ENCODE data around the gene GALNTL6.

The GALNTL6 gene

GRCh38 chr4:171812665-171813525, at the start of gene GALNTL6:
Gene GALNTL6 (plus strand): TSS chr4:171813404.
- DNase-seq: peak; percentile 69

- no peak for DNase-seq
Observed at GRCh38 chr4:171765514-171765913, 47.7 kb upstream of the GALNTL6 start.

DNA sequence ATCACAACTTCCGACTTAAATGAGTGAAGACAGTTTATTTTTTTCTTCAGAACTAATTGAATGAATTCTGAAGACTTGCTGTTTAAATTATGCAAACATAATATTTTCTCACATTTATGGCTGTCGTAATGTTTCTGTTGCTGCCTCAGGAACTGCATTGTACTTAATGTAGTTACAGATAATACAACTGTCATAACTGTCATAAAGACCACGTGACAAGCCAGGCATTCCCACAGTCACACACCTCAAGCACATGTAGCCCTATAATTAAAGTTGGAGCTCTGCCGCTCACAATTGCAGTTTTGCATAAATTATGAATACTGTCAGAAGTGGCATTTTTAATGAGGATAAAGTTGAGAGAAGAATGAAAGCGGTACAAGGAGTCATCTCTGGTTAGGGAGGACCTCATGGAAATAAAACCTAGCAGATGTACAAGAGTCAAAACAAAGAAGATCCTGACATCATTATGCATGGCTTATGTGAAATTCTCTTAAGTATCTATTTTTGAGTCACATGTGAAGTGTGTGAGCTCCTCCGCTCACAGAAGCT, 38.5 kb upstream of the GALNTL6 start:
- DNase-seq: no peak

GRCh38 chr4:171779301-171779700, 33.9 kb upstream of the GALNTL6 start:
- DNase-seq: no peak

- DNase-seq: no peak
Observed at GRCh38 chr4:171785388-171785787, 27.8 kb upstream of the GALNTL6 start.

GRCh38 chr4:171793723-171794122, 19.5 kb upstream of the GALNTL6 start:
- no peak for DNase-seq

- no peak for DNase-seq
Observed at GRCh38 chr4:171794528-171794927, 18.7 kb upstream of the GALNTL6 start.

GRCh38 chr4:171809854-171810253, 3.4 kb upstream of the GALNTL6 start:
- no peak for DNase-seq

DNA sequence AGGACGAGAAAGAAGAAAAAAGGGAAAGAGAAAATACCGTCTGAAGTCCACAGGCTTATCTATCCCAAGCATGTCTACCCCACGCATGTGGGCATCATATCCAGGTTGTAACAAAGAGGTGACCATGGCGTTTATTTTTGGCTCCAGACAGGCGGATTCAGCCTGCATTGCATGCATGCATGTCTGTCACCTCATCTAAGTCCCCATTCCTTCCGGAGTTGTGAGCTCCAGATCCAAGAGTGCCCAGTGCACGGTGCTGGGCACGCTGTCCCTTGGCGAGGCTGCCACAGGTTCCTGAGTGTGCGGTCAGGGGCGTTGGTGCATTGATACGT, 905 bp upstream of the GALNTL6 start:
- no peak for DNase-seq

DNA sequence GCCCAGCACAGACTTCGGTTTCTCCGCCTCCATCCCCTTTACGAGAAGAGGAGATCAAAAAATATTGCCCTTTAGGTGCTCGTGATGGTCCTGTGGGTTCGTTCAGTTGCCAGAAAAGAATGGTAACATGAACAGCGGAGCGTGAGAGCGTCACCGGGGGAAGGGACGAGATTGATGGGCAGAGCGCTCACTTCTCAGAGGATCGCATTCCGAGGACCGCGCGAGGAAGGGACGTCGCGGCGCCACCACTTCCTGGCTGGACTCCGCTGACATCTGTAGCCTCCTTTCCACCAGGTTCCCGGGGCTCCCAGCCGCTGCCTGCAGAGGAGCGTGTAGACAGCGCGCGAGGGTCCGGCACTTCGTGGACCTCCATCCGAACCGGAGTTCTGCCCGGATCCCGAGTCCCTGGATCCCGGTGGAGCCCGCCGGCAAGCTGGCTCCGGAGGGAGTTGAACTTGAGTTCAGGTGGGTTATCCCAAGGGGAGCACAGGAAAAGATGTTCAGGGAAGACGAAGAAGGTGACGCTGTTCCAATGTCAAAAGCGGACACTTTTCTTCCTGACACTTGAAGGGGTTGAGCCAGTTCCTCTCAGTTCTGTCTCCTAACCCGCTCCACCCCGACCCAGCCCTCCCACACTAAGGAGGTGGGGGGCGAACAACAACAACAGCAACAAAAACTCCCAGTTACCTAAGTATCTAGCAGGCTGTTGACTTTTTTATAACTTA, 484 bp downstream of the GALNTL6 start:
- peak; percentile 61 for DNase-seq

- DNase-seq: no peak
Observed at GRCh38 chr4:171814545-171814944, 1.3 kb downstream of the GALNTL6 start.

GRCh38 chr4:171817026-171817425, 3.8 kb downstream of the GALNTL6 start:
- no peak for DNase-seq

DNA sequence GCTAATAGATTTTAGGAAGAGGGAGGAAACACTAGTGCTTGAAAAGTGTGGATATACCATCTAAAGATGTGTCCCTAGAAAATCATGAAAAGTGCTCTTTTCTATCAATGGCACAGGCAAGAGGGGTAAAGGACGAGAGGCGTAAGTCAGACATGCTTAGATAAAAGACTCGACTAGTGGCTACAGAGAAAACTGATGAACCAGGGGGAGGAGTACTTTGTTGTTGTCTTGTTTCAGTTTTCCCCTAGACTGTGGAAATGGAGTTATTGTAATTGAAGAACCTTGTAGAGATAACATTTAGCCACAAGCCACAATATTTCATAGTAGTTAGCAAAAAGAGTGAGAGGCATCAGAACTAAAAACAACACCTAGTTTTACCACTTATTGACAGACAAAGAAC, 21.4 kb downstream of the GALNTL6 start:
- DNase-seq: no peak

GRCh38 chr4:171843456-171843855, 30.3 kb downstream of the GALNTL6 start:
- no peak for DNase-seq

DNA sequence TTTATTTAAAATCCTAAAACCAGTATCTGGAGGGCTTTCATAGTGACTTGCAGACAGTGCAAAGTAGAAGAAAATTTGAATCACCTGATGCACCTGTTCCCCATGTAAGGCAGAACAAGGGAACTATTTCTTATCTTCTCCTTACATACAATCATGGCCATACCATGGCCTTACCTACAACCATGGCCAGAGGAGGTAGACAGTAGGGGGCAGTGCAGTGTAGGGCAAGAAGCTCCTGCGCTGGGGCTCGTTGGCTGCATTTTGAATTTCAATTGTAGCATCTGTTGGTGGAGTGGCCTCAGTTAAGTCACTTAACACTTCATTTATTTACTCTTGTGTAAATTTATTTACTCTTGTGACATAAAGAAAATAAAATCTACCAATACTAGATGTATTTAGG, 33.0 kb downstream of the GALNTL6 start:
- peak; percentile 85 for DNase-seq

GRCh38 chr4:171846893-171847292, 33.7 kb downstream of the GALNTL6 start:
- DNase-seq: no peak

DNA sequence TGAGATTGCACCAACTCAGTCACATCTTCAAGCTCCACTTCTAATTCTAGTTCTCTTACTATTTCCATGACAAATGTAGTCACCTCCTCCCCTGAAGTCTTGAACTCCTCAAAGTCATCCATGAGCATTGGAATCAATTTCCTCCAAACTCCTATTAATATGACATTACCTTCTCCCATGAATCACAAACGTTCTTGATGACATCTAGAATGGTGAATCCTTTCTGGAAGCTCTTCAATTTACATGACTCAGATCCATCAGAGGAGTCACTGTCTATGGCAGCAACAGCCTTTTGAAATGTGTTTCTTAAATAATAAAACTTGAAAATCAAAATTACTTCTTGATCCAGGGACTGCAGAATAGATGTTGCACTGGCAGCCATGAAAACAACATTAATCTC, 34.5 kb downstream of the GALNTL6 start:
- no peak for DNase-seq

DNA sequence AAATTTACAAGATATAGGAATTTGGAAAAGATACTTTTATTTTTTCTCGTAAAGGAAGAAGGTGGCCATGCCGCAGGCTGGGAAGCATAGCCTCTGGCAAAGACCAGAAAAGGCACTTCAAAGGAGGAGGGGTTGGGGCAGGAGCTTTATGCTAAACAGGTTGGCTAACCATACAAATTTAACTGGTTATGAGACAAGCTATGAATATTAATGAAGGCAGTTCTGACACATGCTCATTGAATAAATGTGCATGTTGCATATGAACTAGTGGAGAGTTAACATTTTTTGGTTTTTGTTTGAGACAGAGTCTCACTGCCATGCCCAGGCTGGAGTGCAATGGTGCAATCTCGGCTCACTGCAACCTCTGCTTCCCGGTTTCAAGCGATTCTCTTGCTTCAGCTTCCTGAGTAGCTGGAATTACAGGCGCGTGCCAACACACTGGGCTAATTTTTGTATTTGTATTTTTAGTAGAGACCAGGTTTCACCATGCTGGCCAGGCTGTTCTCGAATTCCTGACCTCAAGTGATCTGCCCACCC, 36.5 kb downstream of the GALNTL6 start:
- no peak for DNase-seq

GRCh38 chr4:171851295-171851694, 38.1 kb downstream of the GALNTL6 start:
- DNase-seq: no peak

- no peak for DNase-seq
Observed at GRCh38 chr4:171857302-171858012, 44.3 kb downstream of the GALNTL6 start.

DNA sequence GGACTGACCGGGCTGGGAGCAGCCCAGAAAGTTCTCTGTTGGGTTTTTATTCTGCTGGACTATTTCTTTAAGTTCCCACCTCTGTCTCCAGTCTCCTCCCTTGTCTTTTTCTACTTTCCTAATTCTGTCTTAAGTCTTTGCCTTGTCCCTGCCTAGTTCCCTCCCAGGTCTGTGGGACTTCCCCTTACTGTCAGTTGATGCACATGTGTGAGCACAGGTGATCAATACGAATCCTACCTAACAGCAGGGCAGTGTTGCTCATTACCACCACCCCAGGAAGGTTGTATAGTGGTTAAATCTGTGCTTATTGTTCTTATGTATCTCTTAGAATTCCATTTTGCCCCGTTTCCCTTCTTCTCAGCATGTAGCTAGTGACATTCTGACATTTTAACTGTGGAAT, 62.1 kb downstream of the GALNTL6 start:
- DNase-seq: no peak

- DNase-seq: no peak
Observed at GRCh38 chr4:171876636-171877035, 63.4 kb downstream of the GALNTL6 start.

GRCh38 chr4:171880136-171880535, 66.9 kb downstream of the GALNTL6 start:
- peak; percentile 79 for DNase-seq

Measured in islet precursor cell (in vitro differentiated cells).